Neuron (in vitro differentiated cells): ENCODE results near the gene PPFIA2.

Experiments used
- H2AFZ ChIP-seq: one replicate; pipeline ENCODE4 v1.6.1; 2013; ENCODE audit warnings: low read depth, mild to moderate bottlenecking, inconsistent platforms, low read length, moderate library complexity
- H3K27me3 ChIP-seq: one replicate; pipeline ENCODE4 v1.6.1; 2013; ENCODE audit warnings: low read length; ENCODE audit not compliant: insufficient read depth
- H3K36me3 ChIP-seq: one replicate; pipeline ENCODE4 v1.6.1; 2013; ENCODE audit warnings: low read length; ENCODE audit not compliant: insufficient read depth
- H3K4me1 ChIP-seq: one replicate; pipeline ENCODE4 v1.6.1; 2013; ENCODE audit warnings: low read length; ENCODE audit not compliant: insufficient read depth
- H3K4me3 ChIP-seq: 2 replicates; pipeline ENCODE4 v1.5.1; 2013; ENCODE audit warnings: mild to moderate bottlenecking, low read length, moderate library complexity
- H3K9me3 ChIP-seq: one replicate; pipeline ENCODE4 v1.6.1; 2013; ENCODE audit warnings: low read length

PPFIA2 gene

DNA sequence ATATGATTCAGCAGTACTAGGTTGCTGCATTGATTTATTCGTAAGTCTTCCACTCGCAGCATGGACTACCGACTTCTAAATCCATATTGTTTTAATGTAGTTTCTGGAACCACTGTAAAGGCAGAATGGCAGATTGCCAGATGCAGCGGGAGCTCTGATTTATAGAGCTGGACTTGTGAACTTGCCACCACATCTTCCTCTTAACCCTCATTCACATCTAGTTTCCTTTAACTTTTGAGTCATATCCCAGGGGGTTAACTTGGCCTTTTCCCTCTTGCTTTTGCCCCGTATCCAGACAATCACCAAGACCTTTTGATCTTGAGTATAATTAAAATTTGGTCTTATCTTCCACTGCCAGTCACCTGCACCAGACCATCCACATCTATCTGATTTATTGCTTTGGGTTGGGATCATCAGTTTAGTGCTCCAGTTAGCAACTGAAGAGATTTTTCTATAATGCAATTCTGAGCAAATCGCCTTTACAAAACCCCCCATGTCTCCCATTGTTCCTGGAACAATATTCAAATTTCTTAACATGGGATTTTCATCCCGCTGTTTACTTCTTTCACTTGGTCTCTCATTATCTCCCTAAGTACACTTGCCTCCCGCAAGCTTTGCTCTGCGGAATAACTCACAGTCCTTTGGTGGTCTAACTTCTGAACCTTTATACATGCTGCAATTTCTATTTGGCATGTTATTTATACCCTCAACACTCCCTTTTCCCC, 550.8 kb downstream of the PPFIA2 start:
- no peak overlapping the region for H3K4me3 ChIP-seq
- no peak overlapping the region for H2AFZ ChIP-seq
- no peaks in the 10 kb centered on the region for H3K27me3 ChIP-seq
- no peaks in the 10 kb centered on the region for H3K9me3 ChIP-seq
- H3K36me3 ChIP-seq: no peaks in the 10 kb centered on the region
- H3K4me1 ChIP-seq: peaks cover 63% of the 10 kb centered on the region
